Tibial nerve (tissue), 4 donors: ENCODE data around the gene OR4A16.

Experiments used
- CTCF ChIP-seq, 5 experiments: fragments of 200-600 bp in 3 of 5; fragments of 450-650 bp in 2 of 5; sonication (generic) in 3 of 5; IDR thresholded peaks; one replicate each; pipeline ENCODE4 v1.5.1; 2016 to 2019; ENCODE audit warnings: antibody characterized with exemption in 5 of 5, mild to moderate bottlenecking in 3 of 5, moderate library complexity in 2 of 5
- EP300 ChIP-seq, 2 donors: sonication (generic); formaldehyde crosslinking; IDR thresholded peaks; one replicate each; pipeline ENCODE4 v1.6.1; 2017; ENCODE audit warnings: antibody characterized with exemption in 2 of 2, mild to moderate bottlenecking in 1 of 2
- POLR2A ChIP-seq, 2 donors: fragments of 450-650 bp; IDR thresholded peaks; one replicate each; pipeline ENCODE4 v1.6.1; 2017; ENCODE audit warnings: antibody characterized with exemption in 2 of 2, mild to moderate bottlenecking in 2 of 2, moderate library complexity in 2 of 2

DNA sequence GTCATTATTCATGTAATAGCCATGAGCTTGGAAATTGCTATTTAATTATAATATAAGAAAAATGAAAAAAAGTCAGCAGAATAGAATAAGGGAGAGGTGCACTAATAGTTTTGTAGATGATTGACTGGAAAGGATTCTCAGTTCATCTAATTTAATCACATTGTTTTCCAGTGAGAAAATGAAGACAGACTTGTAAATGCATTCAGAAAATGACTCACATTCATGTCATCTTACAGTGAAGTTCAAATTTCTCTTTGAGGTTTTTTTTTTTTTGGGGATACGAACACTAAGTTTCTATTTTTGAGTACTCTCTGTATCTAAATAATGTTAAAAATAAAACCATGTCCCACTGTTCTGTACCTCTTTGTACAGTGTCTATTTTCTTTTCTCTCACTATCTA is 18.5 kb upstream of the OR4A16 start:
- TF ChIP-seq CTCF (IDR thresholded peaks at IDR 0.05) (no peak), EP300 (IDR thresholded peaks at IDR 0.05) (no peak), POLR2A (IDR thresholded peaks at IDR 0.05) (no peak)
